ENCODE data around the gene LTF.

Gene LTF

GRCh38 chr3:46481636-46482035, 16.9 kb upstream of the LTF start:
- Histone ChIP-seq H2AFZ (no peak overlapping the region), H3K4me3 (ENCODE audit: low read depth, low read length) (no peak overlapping the region), H3K9ac (no peak overlapping the region), H3K4me2 (ENCODE audit: low read length) (no peak overlapping the region), H3K27ac (no peak overlapping the region), H3K9me3 (ENCODE audit: control insufficient read depth, low read length) (no peaks in the 10 kb centered on the region), H3K4me1 (no peaks in the 10 kb centered on the region), H3K79me2 (no peaks in the 10 kb centered on the region), H3K27me3 (ENCODE audit: control insufficient read depth, insufficient read depth, low read length) (no peaks in the 10 kb centered on the region), H3K36me3 (ENCODE audit: control insufficient read depth, insufficient read depth, low read length) (no peaks in the 10 kb centered on the region)
- no peak for TF ChIP-seq CTCF (IDR thresholded peaks at IDR 0.05)

- H3K27ac ChIP-seq = no peak overlapping the region
- no peaks in the 10 kb centered on the region for H3K36me3 ChIP-seq (ENCODE audit: control insufficient read depth, insufficient read depth, low read length)
- H3K27me3 ChIP-seq (ENCODE audit: control insufficient read depth, insufficient read depth, low read length) = no peaks in the 10 kb centered on the region
- H3K9ac ChIP-seq = no peak overlapping the region
- no peaks in the 10 kb centered on the region for H3K9me3 ChIP-seq (ENCODE audit: control insufficient read depth, low read length)
- no peak overlapping the region for H3K4me2 ChIP-seq (ENCODE audit: low read length)
- no peak for TF ChIP-seq CTCF (IDR thresholded peaks at IDR 0.05)
- no peaks in the 10 kb centered on the region for H3K79me2 ChIP-seq
- H3K4me1 ChIP-seq = no peaks in the 10 kb centered on the region
- H3K4me3 ChIP-seq (ENCODE audit: low read depth, low read length) = no peak overlapping the region
- no peak overlapping the region for H2AFZ ChIP-seq
Observed at GRCh38 chr3:46480491-46481195, 15.9 kb upstream of the LTF start.

- H3K4me2 ChIP-seq (ENCODE audit: low read length) = no peak overlapping the region
- H3K9me3 ChIP-seq (ENCODE audit: control insufficient read depth, low read length) = no peaks in the 10 kb centered on the region
- H3K4me3 ChIP-seq (ENCODE audit: low read depth, low read length) = no peak overlapping the region
- no peak overlapping the region for H2AFZ ChIP-seq
- H3K9ac ChIP-seq = no peak overlapping the region
- no peaks in the 10 kb centered on the region for H3K79me2 ChIP-seq
- no peaks in the 10 kb centered on the region for H3K27me3 ChIP-seq (ENCODE audit: control insufficient read depth, insufficient read depth, low read length)
- TF ChIP-seq CTCF (IDR thresholded peaks at IDR 0.05) = no peak
- no peaks in the 10 kb centered on the region for H3K36me3 ChIP-seq (ENCODE audit: control insufficient read depth, insufficient read depth, low read length)
- H3K4me1 ChIP-seq = no peaks in the 10 kb centered on the region
- no peak overlapping the region for H3K27ac ChIP-seq
Observed at GRCh38 chr3:46479696-46480095, 15.0 kb upstream of the LTF start.

DNA sequence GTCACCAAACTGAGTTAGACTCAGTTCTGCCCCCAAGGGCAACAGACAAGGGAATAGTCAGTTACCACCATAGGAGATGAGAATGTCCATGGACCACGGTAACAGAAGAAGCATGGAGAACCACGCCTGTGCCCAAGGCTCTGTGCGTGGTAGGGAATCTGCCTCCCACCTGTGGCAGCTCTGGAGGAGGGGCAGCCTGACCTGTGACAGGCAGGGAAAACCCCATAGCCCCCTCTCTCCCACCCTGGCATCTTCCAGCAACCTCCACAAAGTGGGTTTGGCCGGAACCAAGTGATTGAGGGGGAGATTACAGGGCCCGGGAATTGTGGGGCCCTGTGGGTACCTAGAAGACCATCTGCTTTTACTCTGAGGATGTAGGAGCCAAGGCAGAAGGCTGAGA, 14.3 kb upstream of the LTF start:
- Histone ChIP-seq H3K79me2 (no peaks in the 10 kb centered on the region), H3K27me3 (ENCODE audit: control insufficient read depth, insufficient read depth, low read length) (no peaks in the 10 kb centered on the region), H3K36me3 (ENCODE audit: control insufficient read depth, insufficient read depth, low read length) (no peaks in the 10 kb centered on the region), H3K9ac (no peak overlapping the region), H3K4me1 (no peaks in the 10 kb centered on the region), H3K27ac (no peak overlapping the region), H2AFZ (no peak overlapping the region), H3K4me2 (ENCODE audit: low read length) (no peak overlapping the region), H3K9me3 (ENCODE audit: control insufficient read depth, low read length) (no peaks in the 10 kb centered on the region), H3K4me3 (ENCODE audit: low read depth, low read length) (no peak overlapping the region)
- no peak for TF ChIP-seq CTCF (IDR thresholded peaks at IDR 0.05)

DNA sequence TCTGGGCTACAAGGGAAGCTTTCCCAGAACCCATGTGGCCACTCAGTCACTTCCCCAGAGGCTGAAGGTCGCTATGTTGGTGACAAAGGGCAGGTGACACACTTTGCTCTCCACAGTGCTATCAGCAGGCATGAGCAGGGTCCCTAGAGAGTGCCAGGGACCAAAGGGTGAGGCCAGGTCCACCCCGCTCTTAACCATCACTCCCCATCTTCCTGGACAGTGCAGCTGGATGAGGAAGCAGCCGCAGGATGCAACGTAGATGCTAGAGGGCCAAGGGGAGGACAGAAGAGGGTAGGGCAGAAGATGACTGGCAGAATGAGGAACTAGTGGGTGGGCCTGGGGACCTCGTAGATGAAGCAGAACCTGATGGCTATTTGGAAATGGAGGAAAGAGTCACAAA, 13.6 kb upstream of the LTF start:
- Histone ChIP-seq H3K9me3 (ENCODE audit: control insufficient read depth, low read length) (no peaks in the 10 kb centered on the region), H2AFZ (no peak overlapping the region), H3K79me2 (no peaks in the 10 kb centered on the region), H3K27me3 (ENCODE audit: control insufficient read depth, insufficient read depth, low read length) (no peaks in the 10 kb centered on the region), H3K4me1 (no peaks in the 10 kb centered on the region), H3K4me2 (ENCODE audit: low read length) (no peak overlapping the region), H3K9ac (no peak overlapping the region), H3K4me3 (ENCODE audit: low read depth, low read length) (no peak overlapping the region), H3K27ac (no peak overlapping the region), H3K36me3 (ENCODE audit: control insufficient read depth, insufficient read depth, low read length) (no peaks in the 10 kb centered on the region)
- no peak for TF ChIP-seq CTCF (IDR thresholded peaks at IDR 0.05)

Data from parathyroid adenoma (tissue), 2 donors.